HG03571 (cell line): ENCODE measurements around the gene HIPK2.
"Not testable (repeated sequence)": the region's sequence is repeated elsewhere in the genome, so short reads cannot be mapped to it uniquely, and the experiment has no call there.

ENCODE experiments used
- ATAC-seq: cut with Tn5 transposase; IDR thresholded peaks from one replicate; pipeline ENCODE4 v1.9.1; 2021; ENCODE audit not compliant: unreplicated experiment

Gene HIPK2

GRCh38 chr7:139635526-139636302 is 142.1 kb downstream of the HIPK2 start:
- ATAC-seq = no peak

- no peak for ATAC-seq
Observed at GRCh38 chr7:139634087-139634486, 143.7 kb downstream of the HIPK2 start.

- no peak for ATAC-seq
Observed at GRCh38 chr7:139631520-139632031, 146.2 kb downstream of the HIPK2 start.

- no peak for ATAC-seq
Observed at GRCh38 chr7:139630643-139631519, 146.9 kb downstream of the HIPK2 start.

GRCh38 chr7:139629392-139630082 is 148.3 kb downstream of the HIPK2 start:
- ATAC-seq = no peak

GRCh38 chr7:139627831-139628230 is 150.0 kb downstream of the HIPK2 start:
- ATAC-seq = no peak

GRCh38 chr7:139626817-139627216 is 151.0 kb downstream of the HIPK2 start:
- ATAC-seq = no peak

GRCh38 chr7:139623518-139623917 is 154.3 kb downstream of the HIPK2 start:
- ATAC-seq = no peak

- no peak for ATAC-seq
Observed at GRCh38 chr7:139620676-139621344, 157.0 kb downstream of the HIPK2 start.

GRCh38 chr7:139619367-139619657 is 158.5 kb downstream of the HIPK2 start:
- no peak for ATAC-seq

- ATAC-seq = no peak
Observed at GRCh38 chr7:139618482-139619366, 159.1 kb downstream of the HIPK2 start.

- no peak for ATAC-seq
Observed at GRCh38 chr7:139617074-139617473, 160.7 kb downstream of the HIPK2 start.

GRCh38 chr7:139614886-139615285 is 162.9 kb downstream of the HIPK2 start:
- ATAC-seq = no peak

GRCh38 chr7:139613971-139614411 is 163.8 kb downstream of the HIPK2 start:
- ATAC-seq = no peak

GRCh38 chr7:139611556-139611955 is 166.2 kb downstream of the HIPK2 start:
- ATAC-seq = not testable (repeated sequence)

GRCh38 chr7:139610595-139610994 is 167.2 kb downstream of the HIPK2 start:
- no peak for ATAC-seq

- no peak for ATAC-seq
Observed at GRCh38 chr7:139603896-139604295, 173.9 kb downstream of the HIPK2 start.

- no peak for ATAC-seq
Observed at GRCh38 chr7:139603282-139603681, 174.5 kb downstream of the HIPK2 start.

GRCh38 chr7:139602143-139602722 is 175.6 kb downstream of the HIPK2 start:
- no peak for ATAC-seq
